GM12874 (cell line): ENCODE data around the gene RPS6KA4.

Source experiments
- CTCF ChIP-seq: IDR thresholded peaks from 2 replicates; pipeline ENCODE4 v1.5.1; 2011; ENCODE audit warnings: low read depth, mild to moderate bottlenecking, control low read depth, low read length, moderate library complexity; ENCODE audit not compliant: insufficient read depth

RPS6KA4 gene

DNA sequence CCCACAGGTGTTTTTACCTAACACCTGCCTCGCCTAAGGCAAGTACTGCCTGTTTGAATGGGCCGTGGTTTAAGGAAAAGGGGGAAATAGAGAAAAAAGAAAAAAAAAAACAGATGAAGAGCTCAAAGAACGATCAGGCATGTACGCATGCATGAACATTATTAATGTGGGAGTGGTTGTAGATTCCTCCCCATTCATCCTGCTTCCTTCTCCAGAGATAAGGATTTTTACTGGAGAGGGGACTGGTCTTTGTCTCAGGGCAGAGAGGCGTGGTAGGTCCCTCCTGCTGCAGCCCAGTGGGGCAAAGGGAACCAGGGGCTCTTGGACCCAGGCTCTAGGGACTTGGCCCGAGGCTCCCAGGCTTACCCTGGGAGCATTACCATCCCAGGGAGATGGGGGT is 23.1 kb downstream of the RPS6KA4 start:
- TF ChIP-seq CTCF, result no peak

DNA sequence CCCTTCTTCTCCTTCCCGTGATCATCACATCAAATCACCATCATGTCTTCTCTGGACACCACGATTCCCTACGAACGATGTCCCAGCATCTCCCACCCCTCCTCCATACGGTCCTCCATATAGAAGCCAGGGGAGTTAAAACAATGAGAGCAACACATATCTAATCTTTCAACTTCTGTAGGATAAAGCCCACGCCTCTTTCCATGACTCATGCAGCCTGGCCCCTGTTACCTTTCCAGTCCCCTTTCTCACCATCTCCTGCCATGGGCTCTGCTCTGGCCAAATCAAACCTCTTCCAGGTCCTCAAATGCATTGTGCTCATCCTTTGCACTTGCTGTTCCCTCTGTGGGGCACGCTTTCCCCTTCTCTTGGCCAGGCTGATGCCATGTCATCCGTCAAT is 23.6 kb downstream of the RPS6KA4 start:
- no peak for TF ChIP-seq CTCF

DNA sequence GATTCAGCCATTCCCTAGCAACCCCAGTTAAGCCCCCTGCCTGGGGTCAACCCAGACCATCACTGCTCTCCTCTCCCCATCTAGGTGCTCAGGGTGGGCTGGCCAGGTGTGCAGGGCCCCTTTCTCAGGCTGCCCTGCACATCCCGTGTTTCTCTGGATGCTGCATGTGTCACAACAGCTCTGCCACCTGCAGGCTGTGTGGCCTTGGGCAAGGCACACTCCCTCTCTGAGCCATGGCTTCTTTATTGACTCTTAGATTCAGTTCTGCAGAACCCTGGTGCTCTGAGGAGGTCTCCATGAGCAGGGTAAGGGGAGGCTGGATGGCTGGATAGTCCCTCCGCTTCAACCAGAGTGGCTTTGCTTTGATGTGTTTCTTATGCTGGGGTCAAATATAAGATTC is 24.6 kb downstream of the RPS6KA4 start:
- no peak for TF ChIP-seq CTCF

GRCh38 chr11:64384028-64384737 is 25.2 kb downstream of the RPS6KA4 start:
- no peak for TF ChIP-seq CTCF

- TF ChIP-seq CTCF, result no peak
Observed at GRCh38 chr11:64384981-64385944, 26.3 kb downstream of the RPS6KA4 start.

DNA sequence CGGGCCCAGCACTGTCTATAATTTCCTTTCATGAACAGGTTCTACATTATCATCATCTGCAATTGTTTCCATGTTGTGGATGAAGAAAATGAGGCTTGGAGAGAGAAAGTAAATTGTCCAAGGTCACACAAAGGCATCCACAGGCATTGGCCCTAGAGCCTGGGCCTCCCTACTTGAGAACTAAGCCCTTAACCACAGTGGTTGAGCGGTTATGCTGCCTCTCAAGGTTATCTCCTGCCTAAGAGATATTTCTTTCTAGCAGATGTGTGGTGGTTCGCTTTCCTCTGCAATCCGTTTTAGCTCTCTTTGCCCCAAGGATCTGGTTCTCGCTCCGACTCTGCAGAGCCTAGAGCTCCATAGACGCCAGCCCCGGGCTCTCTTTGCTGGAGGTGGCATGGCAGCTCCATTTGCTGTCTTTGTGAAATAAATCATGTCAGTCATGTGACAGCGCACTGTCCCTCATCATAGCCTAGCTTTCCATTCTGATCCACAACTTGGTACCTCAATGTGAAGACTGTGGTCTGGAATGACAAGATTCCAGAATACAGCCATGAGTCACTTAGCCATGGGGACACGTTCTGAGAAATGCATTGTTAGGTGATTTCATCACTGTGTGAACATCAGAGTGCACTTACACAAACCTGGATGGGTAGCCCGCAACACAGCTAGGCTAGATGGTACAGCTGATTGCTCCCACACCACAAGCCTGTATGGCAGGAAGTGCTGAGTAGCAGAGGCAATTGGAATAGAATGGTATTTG is 27.2 kb downstream of the RPS6KA4 start:
- TF ChIP-seq CTCF, result no peak

- TF ChIP-seq CTCF, result no peak
Observed at GRCh38 chr11:64387916-64388315, 29.0 kb downstream of the RPS6KA4 start.
